Measurements from ENCODE around the gene TNRC6B.

The TNRC6B gene

GRCh38 chr22:40256516-40256915, 78.8 kb downstream of the TNRC6B start:
- Mint-ChIP-seq H3K27me3 (no peaks in the 10 kb centered on the region), H3K36me3 (ENCODE audit: low read depth) (peaks cover 25% of the 10 kb centered on the region), H3K4me3 (no peak overlapping the region), H3K27ac (peak overlapping the region; percentile 8), H3K9me3 (no peaks in the 10 kb centered on the region), H3K4me1 (peaks cover 54% of the 10 kb centered on the region)
- DNase-seq (no peak), ATAC-seq (no peak)

GRCh38 chr22:40258017-40258416, 80.3 kb downstream of the TNRC6B start:
- Mint-ChIP-seq H3K27me3 (no peaks in the 10 kb centered on the region), H3K27ac (peak overlapping the region; percentile 78), H3K4me1 (peaks cover 44% of the 10 kb centered on the region), H3K9me3 (no peaks in the 10 kb centered on the region), H3K36me3 (ENCODE audit: low read depth) (peaks cover 24% of the 10 kb centered on the region), H3K4me3 (no peak overlapping the region)
- ATAC-seq = no peak
- no peak for DNase-seq

- no peaks in the 10 kb centered on the region for H3K27me3 Mint-ChIP-seq
- no peak overlapping the region for H3K4me3 Mint-ChIP-seq
- H3K36me3 Mint-ChIP-seq (ENCODE audit: low read depth) = peaks cover 23% of the 10 kb centered on the region
- peak overlapping the region; percentile 78 for H3K27ac Mint-ChIP-seq
- H3K9me3 Mint-ChIP-seq = no peaks in the 10 kb centered on the region
- DNase-seq (no peak), ATAC-seq (peak; percentile 85)
- H3K4me1 Mint-ChIP-seq = peaks cover 45% of the 10 kb centered on the region
Measured at GRCh38 chr22:40258501-40258915, 80.8 kb downstream of the TNRC6B start.

- Mint-ChIP-seq H3K9me3 (peaks cover 4% of the 10 kb centered on the region), H3K36me3 (ENCODE audit: low read depth) (peaks cover 46% of the 10 kb centered on the region), H3K4me3 (no peak overlapping the region), H3K27me3 (no peaks in the 10 kb centered on the region), H3K27ac (no peak overlapping the region), H3K4me1 (peaks cover 62% of the 10 kb centered on the region)
- DNase-seq = no peak
- no peak for ATAC-seq
Measured at GRCh38 chr22:40261783-40262182, 84.1 kb downstream of the TNRC6B start.

- Mint-ChIP-seq H3K36me3 (ENCODE audit: low read depth) (peaks cover 44% of the 10 kb centered on the region), H3K27ac (peak overlapping the region; percentile 78), H3K4me1 (peaks cover 50% of the 10 kb centered on the region), H3K9me3 (peaks cover 4% of the 10 kb centered on the region), H3K4me3 (no peak overlapping the region), H3K27me3 (no peaks in the 10 kb centered on the region)
- ATAC-seq (no peak), DNase-seq (no peak)
Measured at GRCh38 chr22:40263191-40263590, 85.5 kb downstream of the TNRC6B start.

- ATAC-seq (no peak), DNase-seq (no peak)
- H3K27me3 Mint-ChIP-seq = no peaks in the 10 kb centered on the region
- H3K4me1 Mint-ChIP-seq = peaks cover 34% of the 10 kb centered on the region
- H3K4me3 Mint-ChIP-seq = no peak overlapping the region
- peaks cover 43% of the 10 kb centered on the region for H3K36me3 Mint-ChIP-seq (ENCODE audit: low read depth)
- H3K27ac Mint-ChIP-seq = peak overlapping the region; percentile 71
- peaks cover 4% of the 10 kb centered on the region for H3K9me3 Mint-ChIP-seq
Measured at GRCh38 chr22:40265783-40266182, 88.1 kb downstream of the TNRC6B start.

GRCh38 chr22:40270031-40270430, 92.3 kb downstream of the TNRC6B start:
- DNase-seq (no peak), ATAC-seq (no peak)
- Mint-ChIP-seq H3K27ac (no peak overlapping the region), H3K4me3 (no peak overlapping the region), H3K36me3 (ENCODE audit: low read depth) (peaks cover 26% of the 10 kb centered on the region), H3K27me3 (no peaks in the 10 kb centered on the region), H3K9me3 (peaks cover 2% of the 10 kb centered on the region), H3K4me1 (peaks cover 19% of the 10 kb centered on the region)

DNA sequence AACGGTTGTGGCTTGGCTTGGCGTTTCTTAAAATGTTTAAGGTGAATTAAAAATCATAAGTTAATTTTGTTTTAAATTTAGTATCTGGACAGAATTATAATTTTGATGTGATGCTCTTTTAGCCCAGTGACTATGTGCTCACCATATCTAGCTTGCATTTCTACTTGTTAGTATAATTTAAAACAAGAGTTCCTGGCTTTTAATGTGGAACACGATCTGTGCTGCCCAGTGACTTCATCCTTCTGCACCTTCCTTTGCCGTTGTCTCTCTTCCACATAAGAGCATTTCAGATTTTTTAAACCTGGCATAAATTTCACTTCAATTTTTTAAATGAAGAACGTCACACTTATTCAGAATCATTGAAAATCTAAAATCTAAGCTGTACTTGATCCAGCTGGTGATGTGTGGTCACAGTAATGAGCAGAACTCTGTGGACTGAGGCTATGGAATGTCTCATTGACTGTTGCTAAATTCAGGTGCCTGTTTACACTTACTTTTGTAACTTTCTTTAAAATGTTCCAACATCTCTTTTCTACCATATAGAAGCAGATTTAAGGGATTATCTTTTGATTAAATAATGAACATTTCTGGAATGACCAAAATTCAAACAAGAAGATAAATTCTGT, 93.1 kb downstream of the TNRC6B start:
- no peak overlapping the region for H3K27ac Mint-ChIP-seq
- no peaks in the 10 kb centered on the region for H3K9me3 Mint-ChIP-seq
- no peak overlapping the region for H3K4me3 Mint-ChIP-seq
- H3K4me1 Mint-ChIP-seq = peaks cover 19% of the 10 kb centered on the region
- ATAC-seq = no peak
- H3K36me3 Mint-ChIP-seq (ENCODE audit: low read depth) = peaks cover 18% of the 10 kb centered on the region
- H3K27me3 Mint-ChIP-seq = no peaks in the 10 kb centered on the region
- DNase-seq = no peak

- peaks cover 14% of the 10 kb centered on the region for H3K36me3 Mint-ChIP-seq (ENCODE audit: low read depth)
- no peak for ATAC-seq
- H3K27ac Mint-ChIP-seq = no peak overlapping the region
- no peaks in the 10 kb centered on the region for H3K9me3 Mint-ChIP-seq
- no peak overlapping the region for H3K4me3 Mint-ChIP-seq
- H3K4me1 Mint-ChIP-seq = peaks cover 19% of the 10 kb centered on the region
- no peaks in the 10 kb centered on the region for H3K27me3 Mint-ChIP-seq
- no peak for DNase-seq
Measured at GRCh38 chr22:40271440-40271839, 93.7 kb downstream of the TNRC6B start.

- DNase-seq = no peak
- ATAC-seq = no peak
- H3K4me1 Mint-ChIP-seq = peaks cover 37% of the 10 kb centered on the region
- no peaks in the 10 kb centered on the region for H3K27me3 Mint-ChIP-seq
- H3K27ac Mint-ChIP-seq = peak overlapping the region; percentile 47
- no peaks in the 10 kb centered on the region for H3K9me3 Mint-ChIP-seq
- peaks cover 19% of the 10 kb centered on the region for H3K36me3 Mint-ChIP-seq (ENCODE audit: low read depth)
- no peak overlapping the region for H3K4me3 Mint-ChIP-seq
Measured at GRCh38 chr22:40273319-40273718, 95.6 kb downstream of the TNRC6B start.

DNA sequence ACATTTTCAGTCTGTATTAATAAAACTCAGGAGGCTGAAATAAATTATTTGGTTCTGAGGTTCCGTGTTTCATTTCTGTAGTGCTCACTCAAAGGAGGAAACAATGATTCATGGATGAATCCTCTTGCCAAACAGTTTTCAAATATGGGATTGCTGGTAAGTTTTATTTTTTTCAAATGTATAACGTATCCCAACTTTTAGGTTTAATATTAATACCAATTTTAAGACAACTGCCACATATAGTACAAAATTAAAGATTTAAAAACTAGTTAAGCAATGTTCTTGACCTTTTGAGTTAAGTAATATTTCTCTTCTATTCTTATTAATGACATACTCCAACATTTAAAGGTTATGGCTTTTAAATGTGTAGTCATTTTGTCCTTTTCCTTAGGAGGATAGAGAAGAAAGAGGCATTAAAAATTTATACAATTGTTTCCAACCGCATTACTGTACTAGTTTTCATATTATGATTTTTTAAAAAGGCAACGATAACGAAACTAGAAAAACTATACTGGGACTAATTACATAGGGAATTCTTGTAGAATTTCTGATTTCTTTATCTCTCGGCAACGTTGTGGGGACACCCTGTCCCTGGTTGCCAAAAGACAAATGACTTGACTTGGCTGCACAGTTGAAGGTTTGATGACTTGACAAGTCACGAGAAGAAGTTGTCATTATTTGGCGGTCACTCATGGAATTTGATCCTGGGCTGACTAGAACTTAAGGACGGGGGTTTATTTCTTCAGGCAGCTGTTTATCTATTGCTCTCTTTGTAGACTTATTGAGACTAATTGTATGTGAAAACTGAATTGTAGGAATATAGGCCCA, 99.5 kb downstream of the TNRC6B start:
- ATAC-seq (peak; percentile 50), DNase-seq (no peak)
- no peaks in the 10 kb centered on the region for H3K27me3 Mint-ChIP-seq
- H3K36me3 Mint-ChIP-seq (ENCODE audit: low read depth) = peaks cover 29% of the 10 kb centered on the region
- H3K9me3 Mint-ChIP-seq = no peaks in the 10 kb centered on the region
- peak overlapping the region; percentile 83 for H3K4me3 Mint-ChIP-seq
- H3K27ac Mint-ChIP-seq = peak overlapping the region; percentile 99
- peaks cover 47% of the 10 kb centered on the region for H3K4me1 Mint-ChIP-seq

DNA sequence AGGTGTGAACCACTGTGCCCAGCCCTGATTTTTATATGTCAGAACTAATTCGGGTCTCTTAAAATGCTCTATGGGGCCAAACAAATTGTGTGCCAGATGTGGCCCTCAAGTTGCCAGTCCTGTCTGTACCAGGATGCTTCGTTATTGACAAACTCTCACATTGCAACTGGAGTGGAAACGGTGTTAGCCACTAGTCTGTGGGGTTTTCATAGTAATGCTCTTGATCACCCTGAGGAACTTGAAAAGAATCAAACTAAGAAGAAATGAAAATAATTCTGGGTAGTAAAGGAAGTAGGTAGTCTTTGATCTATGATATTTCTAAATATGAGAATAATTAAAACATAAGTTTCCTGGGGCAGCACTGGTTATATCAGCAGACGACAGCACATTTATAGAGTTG, 101.3 kb downstream of the TNRC6B start:
- Mint-ChIP-seq H3K36me3 (ENCODE audit: low read depth) (peaks cover 29% of the 10 kb centered on the region), H3K4me3 (no peak overlapping the region), H3K27ac (peak overlapping the region; percentile 26), H3K9me3 (no peaks in the 10 kb centered on the region), H3K27me3 (no peaks in the 10 kb centered on the region), H3K4me1 (peaks cover 50% of the 10 kb centered on the region)
- no peak for ATAC-seq
- no peak for DNase-seq

GRCh38 chr22:40281717-40282116, 104.0 kb downstream of the TNRC6B start:
- Mint-ChIP-seq H3K36me3 (ENCODE audit: low read depth) (peaks cover 46% of the 10 kb centered on the region), H3K9me3 (no peaks in the 10 kb centered on the region), H3K4me1 (peaks cover 44% of the 10 kb centered on the region), H3K4me3 (no peak overlapping the region), H3K27me3 (no peaks in the 10 kb centered on the region), H3K27ac (no peak overlapping the region)
- ATAC-seq (no peak), DNase-seq (no peak)

DNA sequence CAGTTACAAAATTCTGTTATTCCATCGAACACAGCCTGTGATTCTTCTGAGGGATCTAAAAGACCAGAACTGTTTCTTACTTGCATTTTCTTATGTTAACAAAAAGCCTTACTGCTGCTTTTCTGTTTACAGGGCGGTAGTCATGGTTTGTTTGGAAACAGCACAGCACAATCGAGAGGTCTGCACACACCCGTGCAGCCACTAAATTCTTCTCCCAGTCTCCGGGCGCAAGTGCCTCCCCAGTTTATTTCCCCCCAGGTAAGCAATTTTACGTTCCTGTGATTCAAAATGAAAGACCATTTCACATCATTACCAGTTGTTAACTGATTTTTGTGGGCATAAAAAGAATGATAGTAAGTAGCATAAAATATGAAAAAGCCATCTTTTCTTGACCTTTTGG, 107.8 kb downstream of the TNRC6B start:
- Mint-ChIP-seq H3K4me3 (no peak overlapping the region), H3K27ac (peak overlapping the region; percentile 8), H3K4me1 (peaks cover 48% of the 10 kb centered on the region), H3K27me3 (no peaks in the 10 kb centered on the region), H3K9me3 (no peaks in the 10 kb centered on the region), H3K36me3 (ENCODE audit: low read depth) (peaks cover 42% of the 10 kb centered on the region)
- DNase-seq (no peak), ATAC-seq (no peak)

DNA sequence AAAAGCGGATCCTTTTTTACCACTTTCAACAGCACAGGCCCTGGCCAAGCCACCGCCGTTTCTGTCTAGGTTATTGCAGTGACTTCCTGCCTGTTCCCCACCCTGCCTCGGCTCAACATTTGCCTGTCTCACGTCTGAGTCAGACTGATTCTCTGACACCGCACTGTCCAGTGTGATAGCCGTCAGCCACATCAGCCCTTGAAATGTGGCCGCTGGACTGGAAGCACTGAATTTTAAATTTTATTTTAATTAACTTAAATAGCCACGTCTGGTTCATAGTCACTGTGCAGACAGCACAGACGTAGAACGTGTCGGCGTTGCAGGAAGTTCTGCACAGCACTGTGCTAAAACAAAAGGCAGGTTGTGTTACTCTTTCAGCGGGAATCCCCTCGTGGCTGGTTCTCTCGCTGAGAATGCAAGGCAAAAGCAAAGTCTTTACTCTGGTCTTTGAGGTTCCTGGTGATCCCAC, 112.3 kb downstream of the TNRC6B start:
- ATAC-seq = peak; percentile 81
- Mint-ChIP-seq H3K9me3 (no peaks in the 10 kb centered on the region), H3K36me3 (ENCODE audit: low read depth) (peaks cover 37% of the 10 kb centered on the region), H3K27ac (peak overlapping the region; percentile 97), H3K4me3 (peak overlapping the region; percentile 63), H3K27me3 (no peaks in the 10 kb centered on the region), H3K4me1 (peaks cover 61% of the 10 kb centered on the region)
- DNase-seq = peak; percentile 63

Measured in activated naive CD8-positive, alpha-beta T cell treated with anti-CD3 and anti-CD28 coated beads, Interleukin-2, amount 50 U/mL, for 24 hours (primary cell).